ENCODE results near the gene LMAN2L. TPM values are rescaled to one million over a fixed set of nuclear protein-coding genes. Genes with fewer than 3 reads are reported as not detected.

Gene LMAN2L
- total RNA-seq, 1 experiment from 2014 or later = 32.6 TPM

GRCh38 chr2:96783388-96783787 lies 43.5 kb upstream of the LMAN2L start:
- intact Hi-C loops (cut with micrococcal nuclease; ENCODE audit: unreplicated experiment) = no loop called here
- no TSS peak for BruUV-seq (replicated peaks)
- H3K4me1 Mint-ChIP-seq (ENCODE audit: low read depth, unreplicated experiment) = peaks cover 9% of the 10 kb centered on the region
- CTCF ChIA-PET = no interaction called here
- no peak overlapping the region for H3K4me3 Mint-ChIP-seq (ENCODE audit: low read depth, unreplicated experiment)
- no peaks in the 10 kb centered on the region for H3K9me3 Mint-ChIP-seq (ENCODE audit: low read depth, unreplicated experiment)
- no peaks in the 10 kb centered on the region for H3K27me3 Mint-ChIP-seq (ENCODE audit: unreplicated experiment)
- no peaks in the 10 kb centered on the region for H3K36me3 Mint-ChIP-seq (ENCODE audit: insufficient read depth, unreplicated experiment)
- TF ChIP-seq CTCF (IDR thresholded peaks at IDR 0.05; ENCODE audit: unreplicated experiment) = no peak
- H3K27ac Mint-ChIP-seq (ENCODE audit: unreplicated experiment) = no peak overlapping the region
- DNase-seq = no peak

GRCh38 chr2:96775160-96775559 lies 35.3 kb upstream of the LMAN2L start:
- no peak for TF ChIP-seq CTCF (IDR thresholded peaks at IDR 0.05; ENCODE audit: unreplicated experiment)
- Mint-ChIP-seq H3K27ac (ENCODE audit: unreplicated experiment) (no peak overlapping the region), H3K4me3 (ENCODE audit: low read depth, unreplicated experiment) (no peak overlapping the region), H3K27me3 (ENCODE audit: unreplicated experiment) (no peaks in the 10 kb centered on the region), H3K4me1 (ENCODE audit: low read depth, unreplicated experiment) (peaks cover 18% of the 10 kb centered on the region), H3K9me3 (ENCODE audit: low read depth, unreplicated experiment) (no peaks in the 10 kb centered on the region), H3K36me3 (ENCODE audit: insufficient read depth, unreplicated experiment) (peaks cover 7% of the 10 kb centered on the region)
- no TSS peak for BruUV-seq (replicated peaks)
- CTCF ChIA-PET = no interaction called here
- intact Hi-C loops (cut with micrococcal nuclease; ENCODE audit: unreplicated experiment) = no loop called here
- DNase-seq = no peak

- CTCF ChIA-PET = interaction anchor here (1.0 to 1.3 kb wide), 3 partner anchors 11 to 59 kb away, joined by 3 to 8 read pairs (median 5); partner anchors contain the start of gene CNNM4
- intact Hi-C loops (cut with micrococcal nuclease; ENCODE audit: unreplicated experiment) = no loop called here
- H3K4me1 Mint-ChIP-seq (ENCODE audit: low read depth, unreplicated experiment) = peaks cover 18% of the 10 kb centered on the region
- no peak overlapping the region for H3K4me3 Mint-ChIP-seq (ENCODE audit: low read depth, unreplicated experiment)
- no peak for DNase-seq
- TF ChIP-seq CTCF (IDR thresholded peaks at IDR 0.05; ENCODE audit: unreplicated experiment) = no peak
- no TSS peak for BruUV-seq (replicated peaks)
- H3K9me3 Mint-ChIP-seq (ENCODE audit: low read depth, unreplicated experiment) = no peaks in the 10 kb centered on the region
- no peaks in the 10 kb centered on the region for H3K27me3 Mint-ChIP-seq (ENCODE audit: unreplicated experiment)
- H3K36me3 Mint-ChIP-seq (ENCODE audit: insufficient read depth, unreplicated experiment) = peaks cover 7% of the 10 kb centered on the region
- no peak overlapping the region for H3K27ac Mint-ChIP-seq (ENCODE audit: unreplicated experiment)
These were observed 34.1 kb upstream of the LMAN2L start for GRCh38 chr2:96773922-96774321.

GRCh38 chr2:96772903-96773671 lies 33.2 kb upstream of the LMAN2L start:
- no TSS peak for BruUV-seq (replicated peaks)
- DNase-seq = no peak
- peaks cover 18% of the 10 kb centered on the region for H3K4me1 Mint-ChIP-seq (ENCODE audit: low read depth, unreplicated experiment)
- peak overlapping the region; percentile 31 for H3K27ac Mint-ChIP-seq (ENCODE audit: unreplicated experiment)
- intact Hi-C loops (cut with micrococcal nuclease; ENCODE audit: unreplicated experiment) = no loop called here
- CTCF ChIA-PET = interaction anchor here (1.0 to 1.3 kb wide), 3 partner anchors 10 to 60 kb away, joined by 3 to 8 read pairs (median 5); partner anchors contain the start of gene CNNM4
- no peak for TF ChIP-seq CTCF (IDR thresholded peaks at IDR 0.05; ENCODE audit: unreplicated experiment)
- no peaks in the 10 kb centered on the region for H3K27me3 Mint-ChIP-seq (ENCODE audit: unreplicated experiment)
- no peaks in the 10 kb centered on the region for H3K9me3 Mint-ChIP-seq (ENCODE audit: low read depth, unreplicated experiment)
- H3K36me3 Mint-ChIP-seq (ENCODE audit: insufficient read depth, unreplicated experiment) = peaks cover 7% of the 10 kb centered on the region
- no peak overlapping the region for H3K4me3 Mint-ChIP-seq (ENCODE audit: low read depth, unreplicated experiment)

Measured in Calu3 (cell line).